ENCODE data around the gene LRRC53.

GRCh38 chr1:74502432-74502831 is 10.0 kb downstream of the LRRC53 start:
- TF ChIP-seq EZH2 (IDR thresholded peaks at IDR 0.05; ENCODE audit: borderline replicate concordance, insufficient read depth, low read depth, low read length, poor library complexity, severe bottlenecking) (no peak), CTCF (IDR thresholded peaks at IDR 0.05) (no peak)
